GM10266 (cell line): ENCODE data around the gene GPR55.
"Not testable (repeated sequence)": the region's sequence is repeated elsewhere in the genome, so short reads cannot be mapped to it uniquely, and the experiment has no call there.

ENCODE experiments used
- DNase-seq: peaks from one replicate; pipeline ENCODE4 v3.0.0; 2012; ENCODE audit errors: extremely low spot score
- CTCF ChIP-seq: IDR thresholded peaks from 2 replicates; pipeline ENCODE4 v1.5.1; 2012; ENCODE audit warnings: mild to moderate bottlenecking, low read depth; ENCODE audit not compliant: control insufficient read depth, insufficient read depth; ENCODE audit errors: missing control alignments

The GPR55 gene

GRCh38 chr2:230938098-230938497, 13.1 kb upstream of the GPR55 start:
- no peak for DNase-seq
- TF ChIP-seq CTCF = no peak

- no peak for DNase-seq
- no peak for TF ChIP-seq CTCF
Measured at GRCh38 chr2:230937362-230937761, 12.3 kb upstream of the GPR55 start.

- not testable (repeated sequence) for DNase-seq
Measured at GRCh38 chr2:230936243-230936642, 11.2 kb upstream of the GPR55 start.

- TF ChIP-seq CTCF = no peak
- no peak for DNase-seq
Measured at GRCh38 chr2:230935130-230935430, 10.0 kb upstream of the GPR55 start.

GRCh38 chr2:230934231-230935129, 9.4 kb upstream of the GPR55 start:
- no peak for TF ChIP-seq CTCF
- DNase-seq = no peak

- no peak for TF ChIP-seq CTCF
- no peak for DNase-seq
Measured at GRCh38 chr2:230933521-230934180, 8.6 kb upstream of the GPR55 start.

- DNase-seq = no peak
- no peak for TF ChIP-seq CTCF
Measured at GRCh38 chr2:230932556-230933511, 7.8 kb upstream of the GPR55 start.
